Measurements from ENCODE around the gene FAM107A.

- TF ChIP-seq POLR2A (IDR thresholded peaks at IDR 0.05) (no peak), CTCF (IDR thresholded peaks at IDR 0.05) (no peak)
Observed at GRCh38 chr3:58574682-58575081, 2.5 kb downstream of the FAM107A start.
